HG02973 (cell line): ENCODE data around the gene CTSE.
"Not testable (repeated sequence)": the region's sequence is repeated elsewhere in the genome, so short reads cannot be mapped to it uniquely, and the experiment has no call there.

Source experiments
- ATAC-seq: cut with Tn5 transposase; IDR thresholded peaks from one replicate; pipeline ENCODE4 v1.9.1; 2021; ENCODE audit warnings: moderate library complexity; ENCODE audit not compliant: unreplicated experiment

The CTSE gene

GRCh38 chr1:206020393-206021007, 3.2 kb downstream of the CTSE start:
- no peak for ATAC-seq

- no peak for ATAC-seq
Measured at GRCh38 chr1:206015071-206015470, 8.6 kb downstream of the CTSE start.

- ATAC-seq, result no peak
Measured at GRCh38 chr1:206014601-206015000, 9.1 kb downstream of the CTSE start.

DNA sequence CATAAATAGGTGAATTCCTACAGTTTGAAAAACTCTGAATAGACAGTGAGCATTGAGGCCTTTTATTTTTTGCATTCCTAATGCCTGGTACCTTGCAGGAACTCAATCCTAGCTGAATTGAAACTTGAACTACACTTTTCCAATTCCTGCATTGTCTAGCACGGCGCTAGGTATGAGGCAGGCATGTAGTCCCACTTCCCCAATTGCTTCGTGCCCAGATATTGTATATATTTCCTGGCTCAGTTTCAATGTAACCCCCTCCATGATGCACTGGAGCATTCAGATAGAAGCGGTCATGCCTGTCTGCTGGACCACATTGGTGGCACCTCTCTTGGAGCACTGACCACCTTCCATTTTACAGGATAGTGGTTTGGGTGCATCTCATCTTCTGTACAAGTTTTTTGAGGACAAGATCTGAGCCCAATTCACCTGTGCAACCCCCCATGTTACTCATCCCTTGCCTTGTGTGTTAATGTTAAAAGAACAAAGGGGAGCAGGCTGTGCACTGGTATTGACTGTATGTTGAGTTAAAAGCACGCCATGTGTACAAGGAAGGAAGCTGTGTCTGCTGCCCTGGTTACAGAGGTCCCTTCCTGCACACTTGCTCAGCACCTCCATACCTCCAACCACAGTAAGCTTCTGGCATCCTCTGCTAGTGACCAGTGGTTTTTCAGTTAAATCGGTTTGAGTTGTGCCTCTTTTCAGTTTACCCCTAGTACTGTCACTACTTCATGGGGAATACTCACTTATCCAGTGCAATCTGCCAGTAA, 10.5 kb downstream of the CTSE start:
- no peak for ATAC-seq

DNA sequence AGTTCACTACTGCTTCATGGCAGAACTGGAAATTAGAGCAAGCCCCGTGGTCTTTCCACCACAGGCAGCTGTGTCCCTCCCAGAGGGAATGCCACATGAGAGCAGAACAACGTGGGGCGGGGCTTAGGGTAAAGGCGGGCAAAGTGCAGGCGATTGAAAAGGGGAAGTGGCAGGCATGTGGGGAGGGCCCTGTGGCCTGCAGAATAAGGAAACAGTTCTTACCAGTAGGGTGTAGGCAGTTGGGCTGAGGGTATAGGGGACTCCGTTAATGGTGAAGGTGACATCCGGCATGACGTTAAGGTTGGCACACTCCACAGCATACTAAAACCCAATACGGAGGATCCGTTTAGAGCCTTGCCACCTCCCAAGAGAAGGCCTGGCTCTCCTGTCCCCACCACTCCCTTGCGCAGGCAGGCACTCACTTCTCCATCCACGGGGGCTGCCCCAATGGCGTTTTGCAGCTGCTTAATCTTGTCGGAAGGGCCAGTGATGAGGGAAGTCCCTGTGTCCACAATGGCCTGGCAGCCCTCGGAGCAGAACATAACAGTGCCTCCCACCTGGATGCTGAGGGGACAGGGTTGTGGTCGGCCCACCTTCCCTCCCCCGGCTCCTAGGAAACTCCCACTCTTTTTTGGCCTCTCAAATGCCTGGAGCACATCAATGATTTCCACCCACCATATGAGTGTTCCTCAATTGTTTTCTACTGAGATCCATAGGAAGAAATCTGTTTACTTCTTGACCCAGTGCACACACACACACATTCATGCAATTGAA, 11.4 kb downstream of the CTSE start:
- ATAC-seq, result peak; percentile 75

DNA sequence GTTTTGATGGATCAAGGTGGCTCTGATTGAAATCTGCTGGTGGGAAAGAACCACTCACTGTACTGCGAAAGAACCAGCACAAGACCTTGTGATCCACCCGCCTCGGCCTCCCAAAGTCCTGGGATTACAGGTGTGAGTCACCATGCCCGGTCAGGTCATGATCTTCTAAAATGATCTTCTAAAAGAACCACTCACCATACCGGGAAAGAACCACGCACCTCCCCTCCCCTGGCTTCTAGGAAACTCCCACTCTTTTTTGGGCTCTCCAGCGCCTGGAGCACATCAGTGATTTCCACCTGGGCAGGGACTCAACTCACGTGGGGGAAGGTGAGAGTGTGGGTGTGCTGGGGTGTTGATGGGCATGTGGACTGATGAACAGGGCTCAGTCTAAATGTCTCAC, 12.6 kb downstream of the CTSE start:
- no peak for ATAC-seq

DNA sequence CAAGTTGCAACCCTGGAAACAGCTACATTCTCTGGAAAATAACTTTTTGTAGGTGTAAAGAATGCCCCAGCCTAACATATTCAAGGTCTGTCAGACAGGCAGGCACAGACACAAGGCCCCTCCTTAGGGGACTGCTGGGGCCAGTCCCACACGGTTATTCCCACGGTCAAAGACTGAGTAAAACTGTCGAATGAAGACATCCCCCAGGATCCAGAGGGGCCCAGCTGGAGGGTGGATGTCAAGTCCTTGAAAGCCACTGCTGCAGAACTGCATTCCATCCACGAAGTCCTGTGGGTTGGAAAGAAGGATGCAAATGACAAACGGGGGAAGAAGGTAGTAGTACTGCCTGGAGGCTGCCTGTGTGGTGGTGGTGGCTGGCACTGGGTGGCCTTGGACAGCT, 13.6 kb downstream of the CTSE start:
- no peak for ATAC-seq

GRCh38 chr1:206006946-206007345, 16.7 kb downstream of the CTSE start:
- ATAC-seq, result no peak

GRCh38 chr1:206005778-206006180, 17.9 kb downstream of the CTSE start:
- ATAC-seq, result no peak

GRCh38 chr1:206005234-206005633, 18.5 kb downstream of the CTSE start:
- no peak for ATAC-seq

GRCh38 chr1:206004826-206005225, 18.9 kb downstream of the CTSE start:
- no peak for ATAC-seq

DNA sequence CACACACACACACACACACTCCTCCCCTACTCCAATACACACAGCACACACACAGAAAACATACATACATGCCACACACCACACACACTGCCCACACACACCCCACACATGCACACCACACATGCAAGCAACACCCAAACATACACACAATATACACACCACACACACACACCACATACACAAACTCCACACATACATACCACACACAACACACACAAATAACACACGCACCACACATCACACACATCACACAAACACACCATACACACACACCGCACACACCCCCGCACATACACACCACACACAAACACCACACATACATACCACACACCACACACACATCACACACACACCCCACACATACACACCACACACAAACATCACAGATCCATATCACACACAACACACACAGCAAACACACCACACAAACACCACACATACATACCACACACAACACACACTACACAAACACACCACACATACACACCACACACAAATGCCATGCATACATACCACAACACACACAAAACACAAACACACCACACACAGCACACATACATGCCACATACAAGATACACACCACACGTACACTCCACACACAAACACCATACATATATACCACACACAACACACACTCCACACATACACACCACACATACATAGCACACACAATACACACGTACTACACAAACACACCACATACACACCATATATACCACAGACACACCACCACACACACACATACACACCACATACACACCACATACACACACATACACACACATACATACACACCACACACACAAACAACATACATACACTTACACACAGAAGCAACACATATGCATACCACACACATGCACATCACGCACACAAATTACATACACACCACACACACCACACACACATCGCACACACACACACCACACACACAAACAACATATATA, 19.6 kb downstream of the CTSE start:
- ATAC-seq, result no peak

DNA sequence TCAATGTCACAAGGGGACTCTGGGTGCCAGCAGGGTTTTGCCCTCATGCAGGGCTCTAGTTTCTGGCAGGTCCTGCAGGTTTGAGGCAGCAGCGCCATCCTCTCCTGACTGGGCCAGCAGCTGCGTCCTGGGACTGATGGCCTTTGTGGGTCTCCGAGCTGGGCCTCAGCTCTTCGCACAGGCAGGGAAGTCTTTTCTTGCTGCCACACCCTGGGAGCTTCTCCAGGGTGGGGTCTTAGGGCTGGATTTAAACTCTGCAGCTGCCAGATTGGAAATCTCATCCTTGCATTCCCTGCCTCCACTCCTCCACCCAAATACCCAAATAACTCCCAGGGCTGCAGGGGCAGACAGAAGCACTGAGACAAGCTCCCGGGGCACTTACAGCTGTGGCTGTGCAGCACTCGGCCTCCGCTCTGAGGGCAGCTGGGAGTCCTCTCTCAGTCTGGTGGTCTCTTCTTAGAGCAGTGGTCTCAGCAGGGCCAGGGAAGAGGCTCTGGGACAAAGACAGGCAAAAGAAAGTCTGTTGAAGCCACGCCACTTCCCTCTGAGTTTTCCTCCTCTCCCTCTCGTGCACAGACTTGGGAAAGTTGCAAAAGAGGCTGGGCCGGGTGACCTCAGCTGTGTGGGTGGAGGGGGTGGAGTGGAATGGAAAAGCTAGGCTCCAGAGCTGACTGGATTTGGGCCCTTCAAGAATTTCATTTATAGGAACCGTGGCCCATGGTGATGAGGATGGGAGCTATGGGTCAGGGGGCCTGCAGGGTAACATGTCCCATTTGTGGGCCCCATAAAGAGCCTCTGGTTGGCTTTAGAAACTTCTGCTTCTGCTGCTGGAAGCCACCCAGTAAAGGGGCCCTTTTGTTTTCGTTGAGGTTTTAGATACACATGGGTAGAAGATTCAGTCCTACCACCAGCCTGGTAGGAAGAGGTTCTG, 20.6 kb downstream of the CTSE start, which contains the start of gene RAB7B:
RAB7B (minus strand) TSS at position 525 of the 931 bp plus-strand sequence. CDS start 9,260 bp downstream, outside the sequence.
- no peak for ATAC-seq

DNA sequence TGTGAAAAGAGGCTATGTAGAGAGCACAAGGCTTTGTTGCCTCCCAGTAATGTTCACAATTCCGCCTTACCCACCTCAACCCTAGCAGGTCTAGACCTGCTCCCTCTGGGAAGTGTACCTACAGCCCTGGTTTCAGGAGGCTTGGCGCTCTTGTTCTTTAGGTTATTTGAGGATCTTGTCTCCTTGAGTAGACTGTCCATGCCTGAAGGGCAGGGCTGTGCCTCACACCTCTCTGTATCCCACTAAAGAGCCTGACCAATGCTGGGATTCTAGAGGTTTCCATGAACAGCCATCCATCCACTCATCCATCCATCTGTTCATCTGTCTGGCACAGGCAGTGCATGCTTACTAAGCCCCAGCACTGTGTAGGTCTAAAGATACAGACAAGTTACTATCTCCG, 21.5 kb downstream of the CTSE start:
- no peak for ATAC-seq

- no peak for ATAC-seq
Measured at GRCh38 chr1:206001476-206001888, 22.2 kb downstream of the CTSE start.

DNA sequence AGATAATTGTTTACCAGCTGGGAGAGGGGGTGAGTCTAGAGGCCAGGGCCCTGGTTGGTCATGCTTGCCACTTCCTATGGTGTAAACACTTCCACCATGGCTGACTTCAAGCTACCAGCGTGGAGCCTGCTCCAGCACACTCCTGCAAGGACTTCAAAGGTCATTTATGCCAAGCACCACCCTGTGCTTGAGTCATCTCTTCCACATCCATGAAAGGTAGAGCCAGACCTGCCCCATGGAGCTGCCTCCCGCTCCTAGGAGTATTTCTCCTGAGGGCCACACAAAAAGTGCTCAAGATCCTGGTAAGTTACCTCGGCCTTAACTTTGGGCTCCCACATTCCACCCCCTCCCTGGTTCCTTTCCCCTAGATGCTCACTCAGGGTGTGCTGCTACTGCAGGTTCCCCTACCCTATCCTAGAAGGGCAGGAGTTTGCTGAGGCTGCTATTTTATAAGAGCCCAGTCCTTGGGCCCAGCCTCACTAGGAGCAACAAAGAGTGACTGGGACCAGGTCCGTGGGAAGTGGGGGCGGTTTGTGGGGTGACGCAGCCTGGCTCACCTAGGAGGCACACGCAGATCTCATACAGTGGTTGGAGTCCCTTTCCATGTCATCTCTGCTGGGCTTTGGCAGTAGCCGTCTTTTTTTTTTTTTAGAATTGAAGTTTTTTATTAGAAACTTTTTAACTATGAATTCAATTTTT, 22.9 kb downstream of the CTSE start:
- no peak for ATAC-seq

DNA sequence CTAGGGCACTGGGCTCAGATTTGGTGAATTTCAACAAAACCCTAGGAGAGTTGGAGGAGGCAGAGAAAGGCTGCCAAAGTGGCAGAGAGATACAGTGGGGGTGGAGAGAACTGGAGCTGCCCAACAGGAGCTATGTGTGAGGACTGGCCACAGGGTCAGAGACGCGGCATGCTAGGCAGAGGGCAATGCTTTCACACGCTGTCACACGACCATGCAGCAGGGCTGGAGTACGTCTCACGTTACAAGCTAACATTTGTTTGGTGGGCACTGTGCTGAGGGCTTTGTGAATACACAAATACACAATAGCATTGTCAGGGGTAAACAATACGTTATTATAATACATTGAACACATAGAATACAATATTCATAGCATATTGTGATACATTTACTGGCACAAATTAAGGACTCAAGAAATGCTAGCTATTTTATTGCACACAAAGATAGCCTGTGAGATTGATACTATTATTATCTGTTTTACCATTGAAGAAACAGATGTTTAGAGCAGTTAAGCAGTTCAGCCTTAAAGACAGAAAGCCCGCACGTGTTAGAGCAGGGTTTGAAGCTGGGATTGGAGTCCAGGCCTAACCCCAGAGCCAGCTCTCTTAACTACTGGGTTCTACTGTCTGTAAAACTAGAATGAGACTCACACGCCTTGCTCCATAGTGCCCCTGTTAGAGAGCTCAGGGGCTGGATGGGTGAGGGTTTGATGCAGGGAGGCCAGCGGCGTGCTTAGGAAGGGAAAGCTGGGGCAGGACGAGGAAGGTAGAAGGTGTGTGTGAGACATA, 25.0 kb downstream of the CTSE start:
- ATAC-seq, result no peak

DNA sequence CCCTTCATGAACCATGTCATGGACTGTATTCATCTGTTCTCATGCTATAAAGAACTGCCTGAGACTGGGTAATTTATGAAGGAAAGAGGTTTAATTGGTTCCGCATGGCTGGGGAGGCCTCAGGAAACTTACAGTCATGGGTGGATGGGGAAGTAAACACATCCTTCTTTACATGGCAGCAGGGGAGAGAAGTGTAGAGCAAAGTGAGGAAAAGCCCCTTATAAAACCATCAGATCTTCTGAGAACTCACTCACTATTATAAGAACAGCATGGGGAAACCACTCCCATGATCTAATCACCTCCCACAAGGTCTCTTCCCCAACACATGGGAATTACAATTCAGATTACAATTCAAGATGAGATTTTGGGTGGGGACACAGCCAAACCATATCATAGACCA, 27.1 kb downstream of the CTSE start:
- not testable (repeated sequence) for ATAC-seq
